Gastroesophageal sphincter (tissue), 4 donors: Measurements from ENCODE around the gene UBE2O. TPM values are rescaled to one million over a fixed set of nuclear protein-coding genes. Genes with fewer than 3 reads are reported as not detected.

Experiments used
- ATAC-seq: fragments of 150-250 bp; one replicate; pipeline ENCODE4 v1.9.1; 2016; ENCODE audit warnings: mild to moderate bottlenecking, moderate library complexity
- H3K27ac ChIP-seq, 4 donors: fragments of 200-600 bp; sonication (generic) in 3 of 4; 1 replicate in 3 of 4; 2 replicates in 1 of 4; pipeline ENCODE4 v1.5.1; 2016 to 2019
- H3K27me3 ChIP-seq: fragments of 200-600 bp; sonication (generic); one replicate; pipeline ENCODE4 v1.5.1; 2019
- H3K36me3 ChIP-seq, 2 donors: fragments of 200-600 bp; sonication (generic); one replicate each; pipeline ENCODE4 v1.5.1; 2019; ENCODE audit warnings: control low read depth in 1 of 2
- H3K4me1 ChIP-seq, 3 donors: fragments of 200-600 bp; sonication (generic); 1 replicate in 2 of 3; 2 replicates in 1 of 3; pipeline ENCODE4 v1.5.1; 2016 to 2019; ENCODE audit warnings: control low read depth in 2 of 3
- H3K4me3 ChIP-seq, 2 donors: fragments of 200-600 bp; sonication (generic); one replicate each; pipeline ENCODE4 v1.5.1; 2019; ENCODE audit warnings: mild to moderate bottlenecking in 1 of 2, moderate library complexity in 1 of 2
- H3K9me3 ChIP-seq, 3 donors: fragments of 200-600 bp; sonication (generic); one replicate each; pipeline ENCODE4 v1.5.1; 2017 to 2019; ENCODE audit warnings: control low read depth in 2 of 3
- CTCF ChIP-seq, 4 experiments: fragments of 200-600 bp in 2 of 4; fragments of 450-650 bp in 2 of 4; sonication (generic) in 1 of 4; IDR thresholded peaks; one replicate each; pipeline ENCODE4 v1.5.1; 2017 to 2019; ENCODE audit warnings: antibody characterized with exemption in 4 of 4, mild to moderate bottlenecking in 2 of 4, moderate library complexity in 2 of 4
- EP300 ChIP-seq: sonication (generic); formaldehyde crosslinking; IDR thresholded peaks from one replicate; pipeline ENCODE4 v1.6.1; 2017; ENCODE audit warnings: antibody characterized with exemption, mild to moderate bottlenecking
- POLR2A ChIP-seq, 2 donors: fragments of 450-650 bp; IDR thresholded peaks; one replicate each; pipeline ENCODE4 v1.6.1; 2017; ENCODE audit warnings: antibody characterized with exemption in 2 of 2, mild to moderate bottlenecking in 2 of 2, moderate library complexity in 1 of 2
- POLR2AphosphoS5 ChIP-seq: sonication (generic); formaldehyde crosslinking; IDR thresholded peaks from one replicate; pipeline ENCODE4 v1.6.1; 2017; ENCODE audit warnings: antibody characterized with exemption
- WGBS, 2 donors: methylation state at CpG; one replicate each; pipeline ENCODE4 v1.1.5; 2018; ENCODE audit warnings: low coverage in 1 of 2; 5-methylcytosine and 5-hydroxymethylcytosine counted together
- total RNA-seq, 4 donors: library from RNA; depleted of rRNA; stranded (reverse); fragments of >200 nt; gene quantifications; one replicate each; pipeline ENCODE4 v1.1.0, GENCODE V29; 2016

The UBE2O gene
- total RNA-seq, 4 donors from 2014 or later = 13.0 to 19.8 (median 15.2) TPM

- H3K27me3 ChIP-seq = peaks cover 57% of the 10 kb centered on the region
- H3K27ac ChIP-seq = peak overlapping the region in 3 of 4 donors; percentile 81 to 87 (median 83)
- 0% methylated on average over 4 to 25 of the region's 65 CpGs for WGBS, 2 donors
- H3K4me1 ChIP-seq = peaks cover 0 to 64% (median 18%) of the 10 kb centered on the region in 3 donors
- H3K4me3 ChIP-seq = peak overlapping the region; percentile 47 to 71
- no peak for TF ChIP-seq POLR2AphosphoS5
- peak in 3 of 4 experiments; percentile 15 to 45 (median 19) for TF ChIP-seq CTCF (IDR thresholded peaks at IDR 0.05)
- peak; percentile 12 for ATAC-seq
- H3K36me3 ChIP-seq = no peaks in the 10 kb centered on the region
- H3K9me3 ChIP-seq = no peaks in the 10 kb centered on the region
These were observed 69.3 kb downstream of the UBE2O start for GRCh38 chr17:76383546-76384221.

GRCh38 chr17:76382803-76383545, 70.0 kb downstream of the UBE2O start:
- Histone ChIP-seq H3K27ac (peak overlapping the region in 3 of 4 donors; percentile 81 to 87 (median 83)), H3K4me3 (peak overlapping the region; percentile 47 to 71), H3K9me3 (no peaks in the 10 kb centered on the region), H3K27me3 (peaks cover 57% of the 10 kb centered on the region), H3K4me1 (peaks cover 0 to 64% (median 18%) of the 10 kb centered on the region in 3 donors), H3K36me3 (no peaks in the 10 kb centered on the region)
- no CpG with 5 or more reads among the region's 80 CpGs for WGBS, 2 donors
- TF ChIP-seq POLR2A (IDR thresholded peaks at IDR 0.05) (peak in 1 of 2 donors; percentile 42), EP300 (no peak), POLR2AphosphoS5 (peak; percentile 61)
- peak; percentile 24 for ATAC-seq

- TF ChIP-seq POLR2A (IDR thresholded peaks at IDR 0.05) (no peak), CTCF (IDR thresholded peaks at IDR 0.05) (no peak), POLR2AphosphoS5 (no peak), EP300 (no peak)
- no peak for ATAC-seq
- H3K27me3 ChIP-seq = peaks cover 57% of the 10 kb centered on the region
- H3K9me3 ChIP-seq = no peaks in the 10 kb centered on the region
- H3K4me1 ChIP-seq = peaks cover 0 to 64% (median 18%) of the 10 kb centered on the region in 3 donors
- H3K36me3 ChIP-seq = no peaks in the 10 kb centered on the region
- 30 to 33% methylated on average over 2 to 10 of the region's 21 CpGs for WGBS, 2 donors
- peak overlapping the region; percentile 47 to 71 for H3K4me3 ChIP-seq
- H3K27ac ChIP-seq = peak overlapping the region in 3 of 4 donors; percentile 81 to 87 (median 83)
These were observed 70.6 kb downstream of the UBE2O start for GRCh38 chr17:76382351-76382802.

- Histone ChIP-seq H3K36me3 (no peaks in the 10 kb centered on the region), H3K4me1 (peaks cover 0 to 67% (median 18%) of the 10 kb centered on the region in 3 donors), H3K27ac (peak overlapping the region in 3 of 4 donors; percentile 81 to 87 (median 83)), H3K4me3 (peak overlapping the region in 1 of 2 donors; percentile 71), H3K27me3 (peaks cover 61% of the 10 kb centered on the region), H3K9me3 (no peaks in the 10 kb centered on the region)
- 48 to 58% methylated on average over 2 to 10 of the region's 19 CpGs for WGBS, 2 donors
- ATAC-seq = no peak
- TF ChIP-seq POLR2AphosphoS5 = no peak
- TF ChIP-seq EP300 = no peak
These were observed 71.2 kb downstream of the UBE2O start for GRCh38 chr17:76381633-76382350.

GRCh38 chr17:76379646-76380376, 73.1 kb downstream of the UBE2O start:
- ATAC-seq = no peak
- TF ChIP-seq EP300 = no peak
- TF ChIP-seq POLR2A (IDR thresholded peaks at IDR 0.05) = no peak
- no peak for TF ChIP-seq CTCF (IDR thresholded peaks at IDR 0.05)
- TF ChIP-seq POLR2AphosphoS5 = no peak
- H3K9me3 ChIP-seq = no peaks in the 10 kb centered on the region
- H3K27me3 ChIP-seq = peaks cover 50% of the 10 kb centered on the region
- 90% methylated on average over 15 of the region's 21 CpGs; no CpG with 5 or more reads in 1 of the 2 donors for WGBS, 2 donors
- no peaks in the 10 kb centered on the region for H3K36me3 ChIP-seq
- H3K27ac ChIP-seq = no peak overlapping the region
- H3K4me1 ChIP-seq = peaks cover 0 to 54% (median 8%) of the 10 kb centered on the region in 3 donors
- no peak overlapping the region for H3K4me3 ChIP-seq
